ENCODE data around the gene HK1. TPM values are rescaled to one million over a fixed set of nuclear protein-coding genes. Genes with fewer than 3 reads are reported as not detected.

The HK1 gene
- total RNA-seq, 2 experiments from 2014 or later = 13.1 to 31.5 TPM

GRCh38 chr10:69392481-69393000 lies 114.2 kb downstream of the HK1 start:
- POLR2A ChIA-PET = interaction anchor here (0.7 to 1.1 kb wide), 3 partner anchors 16 to 365 kb away, joined by 3 read pairs; no protein-coding TSS in a partner anchor

GRCh38 chr10:69394020-69394419 lies 115.7 kb downstream of the HK1 start:
- no peak for DNase-seq (ENCODE audit: low spot score)
- Histone ChIP-seq H3K27ac (ENCODE audit: low read depth, low read length, poor library complexity, severe bottlenecking) (no peak overlapping the region), H3K9me3 (ENCODE audit: low read length) (no peaks in the 10 kb centered on the region), H3K4me3 (ENCODE audit: low read depth, low read length, poor library complexity, severe bottlenecking) (no peak overlapping the region), H4K20me1 (ENCODE audit: insufficient read depth, low read length) (no peaks in the 10 kb centered on the region), H3K9me2 (ENCODE audit: insufficient read depth, low read length) (no peaks in the 10 kb centered on the region), H2AFZ (ENCODE audit: low read length) (no peak overlapping the region), H3K4me1 (ENCODE audit: insufficient read depth, low read length, poor library complexity, severe bottlenecking) (peaks cover 8% of the 10 kb centered on the region), H3K79me2 (ENCODE audit: insufficient read depth, low read depth, low read length) (no peaks in the 10 kb centered on the region), H3K4me2 (ENCODE audit: low read length) (no peak overlapping the region), H3K36me3 (ENCODE audit: insufficient read depth, low read length) (0 out of 2 replicates have a peak, but pooled peaks cover under 1% of the 10 kb centered on the region)
- intact Hi-C loops (cut with micrococcal nuclease; ENCODE audit: unreplicated experiment) = loop anchor here (5.0 to 10.0 kb wide), 2 partner anchors 172 to 379 kb away; partner anchors contain the start of gene HKDC1
- TF ChIP-seq CTCF (conservative IDR thresholded peaks at IDR 0.05; ENCODE audit: low read length) (no peak), EZH2phosphoT487 (IDR thresholded peaks at IDR 0.05; ENCODE audit: borderline replicate concordance, low read depth, low read length) (no peak)
- ChIA-PET POLR2A (interaction anchor here (0.6 kb wide), 1 partner anchor 80 kb away, joined by 4 read pairs; no protein-coding TSS in a partner anchor), CTCF (ENCODE audit: unreplicated experiment) (no interaction called here)
- no TSS peak for BruUV-seq (replicated peaks)

More at GRCh38 chr10:69392481-69393000, 114.2 kb downstream of the HK1 start:
- intact Hi-C loops (cut with micrococcal nuclease; ENCODE audit: unreplicated experiment) = loop anchor here (1.0 to 10.0 kb wide), 3 partner anchors 155 to 378 kb away; partner anchors contain the start of gene HKDC1
- Histone ChIP-seq H3K4me3 (ENCODE audit: low read depth, low read length, poor library complexity, severe bottlenecking) (no peak overlapping the region), H3K36me3 (ENCODE audit: insufficient read depth, low read length) (peaks cover 5% of the 10 kb centered on the region; the same call in 1 of the 2 replicates), H3K27ac (ENCODE audit: low read depth, low read length, poor library complexity, severe bottlenecking) (no peak overlapping the region), H3K4me1 (ENCODE audit: insufficient read depth, low read length, poor library complexity, severe bottlenecking) (peaks cover 8% of the 10 kb centered on the region), H3K9me2 (ENCODE audit: insufficient read depth, low read length) (no peaks in the 10 kb centered on the region), H3K4me2 (ENCODE audit: low read length) (no peak overlapping the region), H3K9me3 (ENCODE audit: low read length) (no peaks in the 10 kb centered on the region), H3K79me2 (ENCODE audit: insufficient read depth, low read depth, low read length) (no peaks in the 10 kb centered on the region), H2AFZ (ENCODE audit: low read length) (no peak overlapping the region), H4K20me1 (ENCODE audit: insufficient read depth, low read length) (no peaks in the 10 kb centered on the region)
- BruUV-seq (replicated peaks) = no TSS peak
- CTCF ChIA-PET (ENCODE audit: unreplicated experiment) = interaction anchor here (0.9 to 1.1 kb wide), 2 partner anchors 152 to 154 kb away, joined by 3 read pairs; no protein-coding TSS in a partner anchor
- peak; percentile 83 for DNase-seq (ENCODE audit: low spot score)
- peak; percentile 95 for TF ChIP-seq CTCF (conservative IDR thresholded peaks at IDR 0.05; ENCODE audit: low read length)
- no peak for TF ChIP-seq EZH2phosphoT487 (IDR thresholded peaks at IDR 0.05; ENCODE audit: borderline replicate concordance, low read depth, low read length)

- BruUV-seq (replicated peaks) = no TSS peak
Observed at GRCh38 chr10:69397972-69398371, 119.7 kb downstream of the HK1 start.

More at GRCh38 chr10:69397972-69398371, 119.7 kb downstream of the HK1 start:
- Histone ChIP-seq H3K4me2 (ENCODE audit: low read length) (no peak overlapping the region), H3K36me3 (ENCODE audit: insufficient read depth, low read length) (no peaks in the 10 kb centered on the region), H3K9me3 (ENCODE audit: low read length) (no peaks in the 10 kb centered on the region), H3K4me3 (ENCODE audit: low read depth, low read length, poor library complexity, severe bottlenecking) (no peak overlapping the region), H3K9me2 (ENCODE audit: insufficient read depth, low read length) (no peaks in the 10 kb centered on the region), H4K20me1 (ENCODE audit: insufficient read depth, low read length) (no peaks in the 10 kb centered on the region), H2AFZ (ENCODE audit: low read length) (no peak overlapping the region), H3K27ac (ENCODE audit: low read depth, low read length, poor library complexity, severe bottlenecking) (no peak overlapping the region), H3K4me1 (ENCODE audit: insufficient read depth, low read length, poor library complexity, severe bottlenecking) (no peaks in the 10 kb centered on the region), H3K79me2 (ENCODE audit: insufficient read depth, low read depth, low read length) (no peaks in the 10 kb centered on the region)
- intact Hi-C loops (cut with micrococcal nuclease; ENCODE audit: unreplicated experiment) = loop anchor here (10.0 kb wide), 1 partner anchor 383 kb away; no protein-coding TSS in a partner anchor
- CTCF ChIA-PET (ENCODE audit: unreplicated experiment) = no interaction called here
- DNase-seq (ENCODE audit: low spot score) = no peak
- no peak for TF ChIP-seq EZH2phosphoT487 (IDR thresholded peaks at IDR 0.05; ENCODE audit: borderline replicate concordance, low read depth, low read length)
- TF ChIP-seq CTCF (conservative IDR thresholded peaks at IDR 0.05; ENCODE audit: low read length) = no peak
- POLR2A ChIA-PET = no interaction called here
